T47D (cell line): Measurements from ENCODE around the gene SOCS1.

Experiments
- DNase-seq, 2 experiments: peaks; one replicate each; pipeline versions ENCODE4 v3.0.0 to v3.0.0-alpha.2; 2011 to 2012; ENCODE audit warnings: low read depth in 1 of 2, low spot score in 1 of 2
- JUND ChIP-seq: IDR thresholded peaks from 2 replicates; pipeline ENCODE4 v1.6.1; 2012; ENCODE audit warnings: low read depth
- in situ Hi-C: cut with HindIII; loops from 2 replicates; pipeline ENCODE4 v1.10.0; 2016; ENCODE audit warnings: low sequenced_read_pairs, low pct_unique_long_range_greater_than_20kb

Gene SOCS1

GRCh38 chr16:11215935-11216556 lies 40.0 kb downstream of the SOCS1 start:
- no peak for TF ChIP-seq JUND
- no peak for DNase-seq
- in situ Hi-C loops: no loop called here

GRCh38 chr16:11213799-11214198 lies 42.2 kb downstream of the SOCS1 start:
- no peak for TF ChIP-seq JUND
- in situ Hi-C loops: no loop called here
- no peak for DNase-seq

- in situ Hi-C loops: no loop called here
Measured at GRCh38 chr16:11213373-11213772, 42.6 kb downstream of the SOCS1 start.

GRCh38 chr16:11212798-11213196 lies 43.2 kb downstream of the SOCS1 start:
- no peak for DNase-seq
- in situ Hi-C loops: no loop called here
- TF ChIP-seq JUND: no peak

More at GRCh38 chr16:11213373-11213772, 42.6 kb downstream of the SOCS1 start:
- no peak for TF ChIP-seq JUND
- no peak for DNase-seq

GRCh38 chr16:11211977-11212797 lies 43.8 kb downstream of the SOCS1 start:
- TF ChIP-seq JUND: no peak
- no peak for DNase-seq
- in situ Hi-C loops: no loop called here

GRCh38 chr16:11211061-11211976 lies 44.7 kb downstream of the SOCS1 start:
- DNase-seq: no peak
- in situ Hi-C loops: no loop called here
- TF ChIP-seq JUND: no peak

GRCh38 chr16:11210260-11210659 lies 45.7 kb downstream of the SOCS1 start:
- no peak for TF ChIP-seq JUND
- in situ Hi-C loops: no loop called here
- no peak for DNase-seq

GRCh38 chr16:11208916-11209665 lies 46.9 kb downstream of the SOCS1 start:
- no peak for DNase-seq
- in situ Hi-C loops: no loop called here
- TF ChIP-seq JUND: no peak

- TF ChIP-seq JUND: no peak
- in situ Hi-C loops: no loop called here
- no peak for DNase-seq
Measured at GRCh38 chr16:11207646-11208045, 48.4 kb downstream of the SOCS1 start.

- TF ChIP-seq JUND: no peak
- in situ Hi-C loops: no loop called here
- DNase-seq: no peak
Measured at GRCh38 chr16:11205754-11206581, 50.0 kb downstream of the SOCS1 start.

- DNase-seq: no peak
- TF ChIP-seq JUND: no peak
- in situ Hi-C loops: no loop called here
Measured at GRCh38 chr16:11205065-11205699, 50.8 kb downstream of the SOCS1 start.
